ENCODE results near the gene POLR1E. TPM values are rescaled to one million over a fixed set of nuclear protein-coding genes. Genes with fewer than 3 reads are reported as not detected.

POLR1E gene
- total RNA-seq, 4 donors from 2014 or later = 4.0 to 21.5 (median 8.1) TPM

DNA sequence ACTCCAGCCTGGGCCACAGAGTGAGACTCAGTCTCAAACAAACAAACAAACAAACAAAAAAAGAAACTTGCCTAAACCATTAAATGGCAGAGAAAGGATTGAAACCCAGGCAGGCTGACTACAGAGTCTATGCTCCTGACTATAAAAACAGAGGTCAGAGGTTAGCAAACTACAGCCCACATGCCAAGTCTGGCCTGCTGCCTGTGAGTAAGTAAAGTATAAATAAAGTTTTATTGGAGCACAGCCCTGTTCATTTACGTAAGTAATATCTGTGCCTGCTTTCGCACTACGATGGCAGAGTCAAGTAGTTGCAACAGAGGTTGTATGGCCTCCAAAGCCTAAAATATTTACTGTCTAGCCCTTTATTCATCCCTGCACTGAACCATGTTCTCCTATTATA is 11.6 kb downstream of the POLR1E start:
- H3K4me1 ChIP-seq = no peaks in the 10 kb centered on the region
- TF ChIP-seq CTCF (IDR thresholded peaks at IDR 0.05) = no peak
- no peak for TF ChIP-seq POLR2A (IDR thresholded peaks at IDR 0.05)
- H3K27me3 ChIP-seq = no peaks in the 10 kb centered on the region
- peaks cover 0 to 84% (median 0%) of the 10 kb centered on the region in 3 donors for H3K36me3 ChIP-seq
- H3K4me3 ChIP-seq = no peak overlapping the region
- H3K9me3 ChIP-seq = no peaks in the 10 kb centered on the region
- no peak for DNase-seq
- H3K27ac ChIP-seq = no peak overlapping the region

GRCh38 chr9:37498457-37498856 is 12.7 kb downstream of the POLR1E start:
- Histone ChIP-seq H3K4me3 (no peak overlapping the region), H3K27me3 (no peaks in the 10 kb centered on the region), H3K27ac (no peak overlapping the region), H3K4me1 (no peaks in the 10 kb centered on the region), H3K36me3 (peaks cover 0 to 77% (median 0%) of the 10 kb centered on the region in 3 donors), H3K9me3 (no peaks in the 10 kb centered on the region)
- no peak for TF ChIP-seq POLR2A (IDR thresholded peaks at IDR 0.05)
- TF ChIP-seq CTCF (IDR thresholded peaks at IDR 0.05) = no peak
- no peak for DNase-seq

GRCh38 chr9:37499297-37499696 is 13.5 kb downstream of the POLR1E start:
- no peak for DNase-seq
- Histone ChIP-seq H3K9me3 (no peaks in the 10 kb centered on the region), H3K4me3 (no peak overlapping the region), H3K36me3 (peaks cover 0 to 68% (median 0%) of the 10 kb centered on the region in 3 donors), H3K4me1 (no peaks in the 10 kb centered on the region), H3K27ac (no peak overlapping the region), H3K27me3 (no peaks in the 10 kb centered on the region)
- no peak for TF ChIP-seq POLR2A (IDR thresholded peaks at IDR 0.05)
- TF ChIP-seq CTCF (IDR thresholded peaks at IDR 0.05) = no peak

- Histone ChIP-seq H3K36me3 (peaks cover 0 to 46% (median 0%) of the 10 kb centered on the region in 3 donors), H3K4me3 (no peak overlapping the region), H3K27me3 (no peaks in the 10 kb centered on the region), H3K4me1 (no peaks in the 10 kb centered on the region), H3K27ac (no peak overlapping the region), H3K9me3 (no peaks in the 10 kb centered on the region)
- DNase-seq = no peak
- TF ChIP-seq CTCF (IDR thresholded peaks at IDR 0.05) = no peak
- no peak for TF ChIP-seq POLR2A (IDR thresholded peaks at IDR 0.05)
These were observed 16.3 kb downstream of the POLR1E start for GRCh38 chr9:37501957-37502596.

DNA sequence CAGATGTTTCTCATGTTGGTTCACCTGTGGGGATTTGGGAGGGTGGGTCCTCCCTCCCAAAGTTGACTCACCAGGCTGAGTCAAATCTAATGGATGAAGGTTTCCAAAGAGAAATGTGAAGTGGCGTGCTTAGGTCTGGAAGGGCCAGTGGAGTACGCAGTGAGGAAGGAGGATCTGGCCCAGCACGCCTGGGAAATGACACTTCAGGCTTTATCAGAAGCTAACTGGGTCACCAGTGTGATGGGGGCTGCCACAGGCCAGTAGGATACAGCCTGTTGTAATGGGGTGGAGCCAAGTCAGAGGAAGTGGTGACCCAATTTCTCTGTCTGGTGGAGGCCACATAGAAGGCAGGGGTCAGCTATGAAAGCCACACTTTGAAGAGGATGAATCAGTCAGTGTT is 18.0 kb downstream of the POLR1E start:
- Histone ChIP-seq H3K9me3 (no peaks in the 10 kb centered on the region), H3K36me3 (peaks cover 0 to 31% (median 0%) of the 10 kb centered on the region in 3 donors), H3K4me3 (no peak overlapping the region), H3K27me3 (no peaks in the 10 kb centered on the region), H3K4me1 (no peaks in the 10 kb centered on the region), H3K27ac (peak overlapping the region in 3 of 4 donors; percentile 22 to 71 (median 24))
- DNase-seq = peak in 1 of 3 donors; percentile 68
- no peak for TF ChIP-seq POLR2A (IDR thresholded peaks at IDR 0.05)
- TF ChIP-seq CTCF (IDR thresholded peaks at IDR 0.05) = no peak

Data from Peyer's patch (tissue), 4 donors.